ENCODE data around the gene DNAJC17.

The DNAJC17 gene

GRCh38 chr15:40764629-40765103, 42.6 kb downstream of the DNAJC17 start:
- DNase-seq (ENCODE audit: low spot score): no peak
- in situ Hi-C loops (cut with MboI; ENCODE audit: low pct_unique_long_range_greater_than_20kb, low sequenced_read_pairs, unreplicated experiment): no loop called here
- no peak for TF ChIP-seq CTCF (IDR thresholded peaks at IDR 0.05; ENCODE audit: extremely low read depth, insufficient read depth, missing control alignments)

GRCh38 chr15:40763801-40764628, 43.3 kb downstream of the DNAJC17 start, which contains the start of gene GCHFR:
Gene GCHFR, plus strand, starts transcription at chr15:40764068. Its CDS starts 113 bp downstream, at chr15:40764181.
- TF ChIP-seq CTCF (IDR thresholded peaks at IDR 0.05; ENCODE audit: extremely low read depth, insufficient read depth, missing control alignments): peak; percentile 52
- in situ Hi-C loops (cut with MboI; ENCODE audit: low pct_unique_long_range_greater_than_20kb, low sequenced_read_pairs, unreplicated experiment): no loop called here
- peak; percentile 87 for DNase-seq (ENCODE audit: low spot score)

GRCh38 chr15:40762919-40763800, 44.1 kb downstream of the DNAJC17 start:
- in situ Hi-C loops (cut with MboI; ENCODE audit: low pct_unique_long_range_greater_than_20kb, low sequenced_read_pairs, unreplicated experiment): no loop called here
- DNase-seq (ENCODE audit: low spot score): peak; percentile 60
- no peak for TF ChIP-seq CTCF (IDR thresholded peaks at IDR 0.05; ENCODE audit: extremely low read depth, insufficient read depth, missing control alignments)

- in situ Hi-C loops (cut with MboI; ENCODE audit: low pct_unique_long_range_greater_than_20kb, low sequenced_read_pairs, unreplicated experiment): no loop called here
- no peak for DNase-seq (ENCODE audit: low spot score)
- TF ChIP-seq CTCF (IDR thresholded peaks at IDR 0.05; ENCODE audit: extremely low read depth, insufficient read depth, missing control alignments): no peak
Measured at GRCh38 chr15:40759961-40760360, 47.3 kb downstream of the DNAJC17 start.

GRCh38 chr15:40756938-40757337, 50.3 kb downstream of the DNAJC17 start:
- in situ Hi-C loops (cut with MboI; ENCODE audit: low pct_unique_long_range_greater_than_20kb, low sequenced_read_pairs, unreplicated experiment): no loop called here
- no peak for DNase-seq (ENCODE audit: low spot score)
- no peak for TF ChIP-seq CTCF (IDR thresholded peaks at IDR 0.05; ENCODE audit: extremely low read depth, insufficient read depth, missing control alignments)

- no peak for DNase-seq (ENCODE audit: low spot score)
- no peak for TF ChIP-seq CTCF (IDR thresholded peaks at IDR 0.05; ENCODE audit: extremely low read depth, insufficient read depth, missing control alignments)
- in situ Hi-C loops (cut with MboI; ENCODE audit: low pct_unique_long_range_greater_than_20kb, low sequenced_read_pairs, unreplicated experiment): no loop called here
Measured at GRCh38 chr15:40755812-40756208, 51.5 kb downstream of the DNAJC17 start.
